NCI-H2196 (cell line): ENCODE data around the gene PRPF39.
"Not testable (repeated sequence)": the region's sequence is repeated elsewhere in the genome, so short reads cannot be mapped to it uniquely, and the experiment has no call there.

Source experiments
- DNase-seq: peaks from one replicate; lab custom pipeline; 2025; ENCODE audit not compliant: unreplicated experiment; lab: John Stamatoyannopoulos, UW

PRPF39 gene

DNA sequence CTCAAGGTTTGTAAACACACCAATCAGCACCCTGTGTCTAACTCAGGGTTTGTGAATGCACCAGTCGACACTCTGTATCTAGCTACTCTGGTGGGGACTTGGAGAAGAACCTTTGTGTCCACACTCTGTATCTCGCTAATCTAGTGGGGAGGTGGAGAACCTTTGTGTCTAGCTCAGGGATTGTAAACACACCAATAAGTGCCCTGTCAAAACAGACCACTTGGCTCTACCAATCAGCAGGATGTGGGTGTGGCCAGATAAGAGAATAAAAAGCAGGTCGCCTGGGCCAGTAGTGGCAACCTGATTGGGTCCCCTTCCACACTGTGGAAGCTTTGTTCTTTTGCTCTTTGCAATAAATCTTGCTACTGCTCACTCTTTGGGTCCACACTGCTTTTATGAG is 2.8 kb upstream of the PRPF39 start:
- DNase-seq, result not testable (repeated sequence)

DNA sequence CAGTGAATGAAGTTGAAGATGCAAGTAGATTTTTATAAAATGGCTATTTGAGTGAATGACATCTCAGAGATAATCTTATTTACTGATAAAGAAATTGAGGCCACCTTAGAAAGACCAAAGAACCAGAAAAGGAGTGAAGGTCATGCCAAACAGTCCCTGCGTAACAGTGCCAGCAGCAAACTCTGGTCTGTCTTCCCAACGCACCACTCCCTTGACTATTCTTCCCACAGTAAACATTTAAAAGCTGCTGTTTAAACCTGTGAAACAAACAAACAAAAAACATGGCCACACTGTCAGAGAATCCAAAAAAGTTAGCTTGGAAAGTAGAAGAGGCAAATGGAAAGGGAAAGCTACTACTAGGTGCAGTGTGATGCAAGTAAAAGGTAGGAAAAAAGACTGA is 1.5 kb upstream of the PRPF39 start:
- DNase-seq, result no peak

DNA sequence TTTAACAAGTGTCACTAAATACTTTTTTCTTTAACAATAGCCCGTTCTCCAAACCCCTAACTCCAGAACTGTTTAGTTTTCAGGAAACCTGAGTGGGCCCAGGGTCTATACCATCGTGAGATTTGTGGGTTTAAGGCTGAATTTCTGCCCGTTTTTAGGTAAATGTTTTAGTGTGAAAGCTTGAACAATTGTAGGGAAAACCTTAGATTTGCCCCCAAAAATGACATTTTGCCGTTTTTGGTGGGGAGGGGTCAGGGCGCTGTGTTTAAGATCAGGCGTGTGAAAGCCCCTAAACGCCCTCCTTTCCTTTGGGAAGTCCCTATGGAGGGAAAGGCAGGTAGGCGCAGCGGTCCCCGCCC is 320 bp upstream of the PRPF39 start:
- DNase-seq, result no peak

GRCh38 chr14:45084946-45085346 is 1.0 kb downstream of the PRPF39 start:
- no peak for DNase-seq

DNA sequence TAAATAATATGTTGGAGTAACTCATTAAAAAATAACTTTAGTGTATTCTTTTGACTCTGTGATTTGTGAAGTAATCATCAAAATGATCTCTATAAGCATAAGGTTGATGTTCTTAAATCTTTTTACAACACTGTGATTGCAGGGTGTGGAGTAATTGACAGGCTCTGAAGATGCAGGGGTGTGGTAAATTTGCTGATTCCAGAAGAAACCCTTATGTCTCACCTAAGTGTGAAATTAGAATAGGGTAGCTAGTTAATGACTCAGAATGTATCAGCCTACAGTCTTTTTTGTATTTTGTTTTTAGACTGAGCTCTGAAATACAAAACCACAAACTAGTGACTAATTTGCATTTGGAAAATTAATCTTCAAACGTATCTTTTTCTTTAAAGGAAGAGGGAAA is 5.9 kb downstream of the PRPF39 start:
- DNase-seq, result no peak

DNA sequence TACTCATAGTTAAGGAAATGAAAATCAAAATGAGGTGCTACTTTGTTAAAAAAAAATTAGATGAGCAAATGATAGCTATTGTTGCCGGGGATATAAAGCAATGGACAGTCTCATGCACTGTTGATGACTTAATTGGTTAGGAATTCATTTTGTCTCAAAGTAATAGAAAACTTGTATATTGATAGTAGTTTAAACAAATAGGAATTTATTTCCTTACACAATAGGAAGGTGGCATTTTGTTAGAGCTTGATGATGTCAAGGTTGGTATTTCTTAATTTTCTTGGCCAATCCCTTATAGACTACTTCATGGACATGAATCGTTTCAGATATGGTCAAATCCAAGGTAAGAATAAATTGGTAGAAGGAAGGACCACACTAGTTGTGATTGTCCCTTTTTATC is 7.8 kb downstream of the PRPF39 start:
- no peak for DNase-seq

DNA sequence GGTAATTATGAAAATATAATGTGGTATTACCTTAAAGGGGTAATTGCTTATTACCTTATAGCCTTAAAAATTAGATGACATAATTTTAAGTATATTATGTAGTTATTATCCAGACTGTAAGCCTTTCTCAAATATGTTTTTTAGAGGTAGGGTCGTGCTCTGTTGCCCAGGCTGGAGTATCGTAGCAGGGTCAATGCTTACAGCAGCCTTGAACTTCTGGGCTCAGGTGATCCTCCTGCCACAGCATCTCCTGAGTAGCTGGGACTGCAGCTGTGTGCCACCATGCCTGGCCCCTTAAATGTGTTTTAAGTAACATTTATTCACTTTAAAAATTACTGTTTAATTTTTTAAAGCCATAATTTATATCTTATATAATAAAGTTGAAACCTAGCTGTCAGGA is 10.4 kb downstream of the PRPF39 start:
- no peak for DNase-seq

DNA sequence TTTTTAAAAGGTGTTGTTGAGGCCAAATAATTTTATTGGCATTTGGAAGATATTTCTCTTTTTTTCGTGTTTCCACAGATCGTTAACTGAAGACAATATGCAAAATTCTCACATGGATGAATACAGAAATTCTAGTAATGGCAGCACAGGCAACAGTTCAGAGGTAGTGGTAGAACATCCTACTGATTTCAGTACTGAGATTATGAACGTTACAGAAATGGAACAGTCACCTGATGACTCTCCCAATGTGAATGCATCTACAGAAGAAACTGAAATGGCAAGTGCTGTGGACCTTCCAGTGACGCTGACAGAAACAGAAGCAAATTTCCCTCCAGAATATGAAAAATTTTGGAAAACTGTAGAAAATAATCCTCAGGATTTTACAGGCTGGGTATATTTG is 11.2 kb downstream of the PRPF39 start:
- DNase-seq, result no peak

DNA sequence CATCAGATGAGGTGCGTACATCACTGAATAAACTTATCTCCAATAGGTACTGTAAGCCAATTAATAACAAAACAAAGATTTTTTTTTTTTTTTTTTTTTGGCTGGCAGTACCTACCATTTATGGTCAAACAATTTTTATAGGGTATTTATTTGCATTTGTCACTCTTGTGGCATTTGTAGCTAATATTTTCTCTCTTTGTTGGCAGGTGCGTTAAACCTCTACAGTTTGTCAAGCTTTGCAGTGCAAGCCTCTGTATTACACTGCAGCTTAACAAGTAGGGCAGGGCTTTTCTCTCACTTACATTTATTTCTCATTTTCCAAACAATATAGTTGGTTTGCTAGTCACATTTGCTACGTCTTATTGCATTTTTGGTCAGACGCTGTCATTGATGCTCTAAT is 12.3 kb downstream of the PRPF39 start:
- DNase-seq, result no peak

GRCh38 chr14:45103806-45104205 is 19.9 kb downstream of the PRPF39 start:
- DNase-seq, result no peak

DNA sequence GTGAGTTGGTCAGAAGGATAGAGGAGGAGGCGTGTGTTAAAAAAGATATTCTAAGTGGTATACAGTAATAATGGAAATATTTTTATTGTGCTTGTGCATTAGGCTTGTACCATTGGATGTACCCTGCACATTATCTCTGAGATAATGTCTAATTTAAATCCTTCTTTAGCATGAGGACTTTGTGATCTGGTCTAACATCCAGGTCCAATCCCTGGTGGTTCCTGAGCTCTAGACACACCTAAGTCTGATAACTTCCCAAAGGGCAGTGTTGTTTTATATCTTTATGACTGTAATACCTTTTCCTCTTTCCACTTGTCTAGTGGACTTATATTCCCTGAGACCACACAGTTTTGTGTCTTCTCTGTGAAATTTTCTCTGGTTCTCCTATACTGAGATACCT is 20.6 kb downstream of the PRPF39 start:
- DNase-seq, result no peak

- peak; percentile 59 for DNase-seq
These were observed 29.2 kb downstream of the PRPF39 start for GRCh38 chr14:45112896-45113781.

DNA sequence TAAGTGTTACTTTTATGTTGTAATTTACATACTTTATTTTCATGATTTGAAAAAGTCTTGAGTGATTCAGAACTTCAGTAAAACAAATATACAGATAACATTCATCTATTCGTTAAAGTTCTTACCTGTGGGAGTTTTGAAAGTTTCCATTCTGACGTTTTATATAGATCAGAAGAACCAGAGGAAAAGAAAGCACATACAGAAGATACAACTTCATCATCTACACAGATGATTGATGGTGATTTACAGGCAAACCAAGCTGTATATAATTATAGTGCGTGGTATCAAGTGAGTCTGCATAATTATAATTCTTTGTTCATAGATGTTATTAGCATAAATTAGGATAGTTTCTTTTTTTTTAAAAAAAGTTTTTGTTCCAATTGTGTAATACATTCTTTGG is 30.4 kb downstream of the PRPF39 start:
- no peak for DNase-seq

DNA sequence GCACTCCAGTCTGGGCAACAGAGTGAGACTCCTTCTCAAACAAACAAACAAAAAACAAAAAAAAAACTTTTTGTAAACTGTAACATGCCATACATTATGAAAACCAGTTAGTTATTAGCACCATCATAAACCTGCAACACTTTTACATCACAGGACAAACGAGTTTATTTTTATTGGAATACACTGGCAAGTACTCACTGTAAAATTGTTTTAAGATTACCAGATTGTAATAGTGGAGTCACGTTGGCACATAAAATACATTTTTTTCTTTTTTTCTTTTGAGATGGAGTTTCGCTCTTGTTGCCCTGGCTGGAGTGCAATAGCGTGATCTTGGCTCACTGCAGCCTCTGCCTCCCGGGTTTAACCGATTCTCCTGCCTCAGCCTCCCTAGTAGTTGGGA is 34.7 kb downstream of the PRPF39 start:
- DNase-seq, result no peak

- DNase-seq, result no peak
These were observed 36.2 kb downstream of the PRPF39 start for GRCh38 chr14:45120096-45120495.

DNA sequence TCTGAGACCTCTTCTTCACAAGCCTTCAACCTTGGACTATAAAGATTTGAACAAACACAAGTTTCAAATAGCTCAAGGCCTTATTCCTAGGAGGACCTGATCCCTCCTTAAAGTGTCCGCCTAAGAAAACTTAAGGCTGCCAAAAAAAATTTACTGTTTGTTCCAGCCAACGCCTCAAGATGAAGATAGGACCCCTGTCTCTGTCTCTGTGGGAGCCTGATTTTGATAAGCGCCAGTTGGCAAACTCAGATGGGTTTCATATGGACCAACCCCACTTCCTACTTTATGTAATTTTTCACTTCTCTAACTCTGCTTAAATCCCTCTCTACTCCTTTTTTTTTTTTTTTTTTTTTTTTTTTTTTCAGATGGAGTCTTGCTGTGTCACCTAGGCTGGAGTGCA is 39.4 kb downstream of the PRPF39 start:
- no peak for DNase-seq

DNA sequence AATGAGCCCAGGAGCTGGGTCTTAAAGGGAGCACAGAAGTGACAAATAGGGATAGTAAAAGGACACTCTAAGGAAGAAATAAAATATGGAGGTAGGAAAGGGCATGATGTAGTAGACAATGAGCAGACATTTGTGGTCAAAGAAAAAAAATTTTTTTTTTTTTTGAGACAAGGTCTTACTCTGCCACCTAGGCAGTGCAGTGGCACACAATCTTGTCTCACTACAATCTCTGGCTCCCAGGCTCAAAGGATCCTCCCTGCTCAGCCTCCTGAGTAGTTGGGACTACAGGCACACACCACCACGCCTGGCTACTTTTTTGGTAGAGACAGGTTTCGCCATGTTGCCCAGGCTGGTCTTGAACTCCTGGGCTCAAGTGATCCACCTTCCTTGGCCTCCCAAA is 41.8 kb downstream of the PRPF39 start:
- no peak for DNase-seq

GRCh38 chr14:45128963-45129629 is 45.2 kb downstream of the PRPF39 start:
- no peak for DNase-seq

DNA sequence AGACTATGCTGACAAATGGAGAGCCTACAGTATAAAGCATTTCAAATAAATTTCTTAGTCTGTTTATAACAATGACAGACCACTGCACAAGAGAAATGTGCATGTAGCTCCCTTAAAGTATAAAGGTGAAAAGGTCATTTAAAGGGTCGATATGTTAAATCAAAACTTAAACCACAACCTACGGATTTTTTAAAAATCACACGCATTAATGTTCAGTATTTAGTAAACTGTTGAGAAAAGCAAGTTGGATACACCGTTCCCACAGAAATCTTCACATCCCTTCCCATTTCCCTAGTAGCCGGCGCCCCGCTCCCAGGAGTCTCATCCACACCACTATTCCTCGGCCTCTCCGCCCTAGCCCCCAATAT is 49.8 kb downstream of the PRPF39 start:
- no peak for DNase-seq

GRCh38 chr14:45134051-45134958 is 50.4 kb downstream of the PRPF39 start, which contains the start of gene FKBP3:
Gene FKBP3 (minus strand): TSS chr14:45134481. CDS start chr14:45134456, 25 bp downstream.
- DNase-seq, result peak; percentile 98

DNA sequence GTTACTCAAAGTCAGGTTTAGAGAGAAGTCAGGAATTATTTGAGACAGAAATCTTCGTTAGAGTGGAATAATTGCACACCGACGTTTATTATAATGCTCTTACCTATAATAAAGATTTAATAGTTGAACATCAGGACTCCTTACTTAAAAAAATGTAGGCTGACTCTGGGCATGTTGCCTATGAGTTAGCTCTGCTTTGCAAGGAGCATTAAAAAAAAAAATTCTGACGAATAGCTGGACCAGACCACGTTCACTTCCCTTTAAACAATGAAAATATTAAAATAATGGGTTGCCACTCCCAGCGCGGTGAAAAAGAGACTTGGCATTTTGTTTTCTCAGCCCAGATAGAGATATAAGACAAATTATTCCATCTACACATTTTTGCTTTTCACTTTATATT is 51.2 kb downstream of the PRPF39 start:
- DNase-seq, result no peak
